ENCODE measurements around the gene ANKH. TPM values are rescaled to one million over a fixed set of nuclear protein-coding genes. Genes with fewer than 3 reads are reported as not detected.
"Not testable (repeated sequence)": the region's sequence is repeated elsewhere in the genome, so short reads cannot be mapped to it uniquely, and the experiment has no call there.

The ANKH gene
- polyA plus RNA-seq, 1 donor: 85.6 TPM

GRCh38 chr5:14801792-14802191 lies 69.8 kb downstream of the ANKH start:
- DNase-seq: no peak
- Histone ChIP-seq H3K4me3 (ENCODE audit: low read length) (no peak overlapping the region), H3K27ac (ENCODE audit: low read length) (no peak overlapping the region), H3K27me3 (ENCODE audit: control insufficient read depth, insufficient read depth, low read length) (no peaks in the 10 kb centered on the region), H3K36me3 (ENCODE audit: control insufficient read depth, insufficient read depth, low read length) (peaks cover 3% of the 10 kb centered on the region), H3K4me1 (ENCODE audit: control insufficient read depth, insufficient read depth, low read length) (no peaks in the 10 kb centered on the region), H3K9me3 (ENCODE audit: control insufficient read depth, low read depth, low read length) (no peaks in the 10 kb centered on the region)
- WGBS (ENCODE audit: insufficient coverage, low lambda C conversion rate): no CpG with 5 or more reads among the region's 3 CpGs

- not testable (repeated sequence) for H3K4me1 ChIP-seq (ENCODE audit: control insufficient read depth, insufficient read depth, low read length); H3K27me3 ChIP-seq (ENCODE audit: control insufficient read depth, insufficient read depth, low read length); H3K4me3 ChIP-seq (ENCODE audit: low read length); H3K27ac ChIP-seq (ENCODE audit: low read length); H3K9me3 ChIP-seq (ENCODE audit: control insufficient read depth, low read depth, low read length); DNase-seq; H3K36me3 ChIP-seq (ENCODE audit: control insufficient read depth, insufficient read depth, low read length)
- WGBS (ENCODE audit: insufficient coverage, low lambda C conversion rate): no CpG with 5 or more reads among the region's 4 CpGs
Observed at GRCh38 chr5:14797385-14797784, 74.2 kb downstream of the ANKH start.

GRCh38 chr5:14794583-14795230 lies 76.9 kb downstream of the ANKH start:
- no peaks in the 10 kb centered on the region for H3K9me3 ChIP-seq (ENCODE audit: control insufficient read depth, low read depth, low read length)
- no CpG with 5 or more reads among the region's 4 CpGs for WGBS (ENCODE audit: insufficient coverage, low lambda C conversion rate)
- no peak for DNase-seq

DNA sequence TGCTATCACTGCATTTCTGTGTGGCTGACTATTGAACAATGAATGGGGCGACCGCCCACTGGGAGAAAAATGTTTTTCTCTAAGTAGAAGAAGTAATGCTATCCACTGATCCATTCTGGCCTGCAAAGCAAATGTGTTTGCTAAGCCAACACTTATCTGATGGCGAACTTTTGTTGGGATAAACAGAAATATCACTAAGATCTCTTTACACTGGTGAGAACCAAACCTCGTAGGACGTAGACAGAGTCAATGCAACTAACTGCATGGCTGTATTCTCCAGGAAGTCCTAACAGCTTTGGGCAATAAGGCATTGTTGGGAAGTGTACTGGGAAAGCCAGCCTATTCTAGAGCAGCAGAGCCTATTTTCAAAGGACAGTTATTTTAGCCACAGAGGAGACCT lies 77.7 kb downstream of the ANKH start:
- WGBS (ENCODE audit: insufficient coverage, low lambda C conversion rate): no CpG with 5 or more reads among the region's 5 CpGs
- Histone ChIP-seq H3K27me3 (ENCODE audit: control insufficient read depth, insufficient read depth, low read length) (no peaks in the 10 kb centered on the region), H3K9me3 (ENCODE audit: control insufficient read depth, low read depth, low read length) (no peaks in the 10 kb centered on the region), H3K36me3 (ENCODE audit: control insufficient read depth, insufficient read depth, low read length) (peaks cover 7% of the 10 kb centered on the region), H3K4me3 (ENCODE audit: low read length) (no peak overlapping the region), H3K4me1 (ENCODE audit: control insufficient read depth, insufficient read depth, low read length) (peaks cover 13% of the 10 kb centered on the region), H3K27ac (ENCODE audit: low read length) (no peak overlapping the region)
- DNase-seq: no peak

More at GRCh38 chr5:14794583-14795230, 76.9 kb downstream of the ANKH start:
- Histone ChIP-seq H3K4me1 (ENCODE audit: control insufficient read depth, insufficient read depth, low read length) (peaks cover 13% of the 10 kb centered on the region), H3K27ac (ENCODE audit: low read length) (no peak overlapping the region), H3K36me3 (ENCODE audit: control insufficient read depth, insufficient read depth, low read length) (peaks cover 7% of the 10 kb centered on the region), H3K4me3 (ENCODE audit: low read length) (no peak overlapping the region), H3K27me3 (ENCODE audit: control insufficient read depth, insufficient read depth, low read length) (no peaks in the 10 kb centered on the region)

DNA sequence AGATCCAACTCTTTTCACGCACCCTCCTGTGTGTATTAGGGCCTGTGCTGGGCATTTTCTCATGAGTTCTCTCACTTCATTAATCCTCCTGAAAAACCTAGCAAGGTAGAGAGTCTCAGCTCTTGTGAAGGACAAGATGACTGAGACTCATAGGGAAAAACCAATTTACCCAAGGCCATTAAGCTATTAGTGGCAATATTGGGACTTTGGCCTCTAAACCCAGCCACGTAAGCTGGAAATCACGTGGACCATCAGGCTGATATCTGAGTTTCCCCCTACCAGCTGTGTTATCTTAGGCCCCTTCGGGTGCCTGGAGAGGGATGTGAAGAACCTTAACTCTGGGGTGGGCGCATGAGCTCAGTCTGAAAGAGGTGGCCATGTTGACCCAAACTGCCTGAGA lies 80.7 kb downstream of the ANKH start:
- Histone ChIP-seq H3K9me3 (ENCODE audit: control insufficient read depth, low read depth, low read length) (no peaks in the 10 kb centered on the region), H3K27ac (ENCODE audit: low read length) (peak overlapping the region; percentile 61), H3K4me1 (ENCODE audit: control insufficient read depth, insufficient read depth, low read length) (peaks cover 13% of the 10 kb centered on the region), H3K4me3 (ENCODE audit: low read length) (no peak overlapping the region), H3K27me3 (ENCODE audit: control insufficient read depth, insufficient read depth, low read length) (no peaks in the 10 kb centered on the region), H3K36me3 (ENCODE audit: control insufficient read depth, insufficient read depth, low read length) (peaks cover 10% of the 10 kb centered on the region)
- WGBS (ENCODE audit: insufficient coverage, low lambda C conversion rate): no CpG with 5 or more reads among the region's 5 CpGs
- peak; percentile 65 to 88 for DNase-seq

DNA sequence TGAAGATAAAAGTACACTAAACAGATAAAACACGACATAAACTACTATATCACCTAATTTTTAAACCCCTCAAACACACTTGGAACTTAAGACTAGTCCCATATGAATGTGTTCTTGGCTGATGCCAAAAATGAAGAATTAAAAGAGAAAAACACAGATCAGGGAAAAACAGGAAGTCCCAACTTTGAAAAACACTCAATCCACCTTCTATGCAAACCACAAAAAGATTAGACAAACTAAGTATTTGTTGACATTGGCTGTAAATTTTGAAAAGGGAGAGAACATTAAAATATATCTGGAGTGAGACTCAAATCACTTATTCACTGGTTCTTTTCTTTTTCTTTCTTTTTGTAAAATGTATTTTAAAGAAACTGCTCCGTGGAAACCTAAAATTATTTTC lies 81.4 kb downstream of the ANKH start:
- H3K27ac ChIP-seq (ENCODE audit: low read length): peak overlapping the region; percentile 61
- no peaks in the 10 kb centered on the region for H3K27me3 ChIP-seq (ENCODE audit: control insufficient read depth, insufficient read depth, low read length)
- no peaks in the 10 kb centered on the region for H3K9me3 ChIP-seq (ENCODE audit: control insufficient read depth, low read depth, low read length)
- DNase-seq: no peak
- peaks cover 13% of the 10 kb centered on the region for H3K4me1 ChIP-seq (ENCODE audit: control insufficient read depth, insufficient read depth, low read length)
- no peak overlapping the region for H3K4me3 ChIP-seq (ENCODE audit: low read length)
- peaks cover 10% of the 10 kb centered on the region for H3K36me3 ChIP-seq (ENCODE audit: control insufficient read depth, insufficient read depth, low read length)
- WGBS (ENCODE audit: insufficient coverage, low lambda C conversion rate): no CpG with 5 or more reads among the region's 2 CpGs

DNA sequence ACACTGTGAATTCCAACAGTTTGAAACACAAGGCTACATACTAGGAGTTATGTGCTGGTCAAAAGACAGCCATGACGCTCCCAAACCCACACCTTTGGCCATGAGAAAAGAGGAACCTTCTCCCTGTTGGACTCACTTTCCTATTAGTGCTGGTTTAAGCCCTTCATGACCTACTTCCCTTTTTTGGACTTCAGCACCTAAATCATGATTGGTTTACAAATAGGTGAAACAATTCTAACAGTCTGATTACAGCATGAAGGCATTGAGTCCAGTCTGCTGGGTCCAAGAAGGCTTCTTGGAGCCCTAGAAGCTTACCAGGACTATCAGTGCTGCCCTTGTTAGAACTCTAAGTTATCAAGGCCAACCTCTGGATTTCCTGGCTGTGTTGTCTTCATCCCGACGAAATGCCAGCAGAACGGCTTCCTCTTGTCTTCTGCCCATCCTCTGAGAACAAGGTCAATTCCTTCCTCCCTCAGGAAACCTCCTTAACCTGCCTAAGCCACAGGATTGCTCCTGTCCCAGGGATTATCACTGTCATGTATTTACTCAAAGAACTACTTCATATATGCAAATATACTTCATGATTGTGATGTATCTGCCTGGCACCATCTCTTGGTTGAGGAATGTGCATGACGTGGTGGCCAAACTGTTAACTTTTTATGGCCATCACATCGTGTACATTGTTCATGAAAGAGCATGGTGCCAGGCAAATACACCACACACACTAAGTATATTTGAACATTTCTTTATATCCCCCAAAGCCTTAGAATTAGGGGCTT lies 83.6 kb downstream of the ANKH start:
- no CpG with 5 or more reads among the region's 6 CpGs for WGBS (ENCODE audit: insufficient coverage, low lambda C conversion rate)
- peaks cover 4% of the 10 kb centered on the region for H3K36me3 ChIP-seq (ENCODE audit: control insufficient read depth, insufficient read depth, low read length)
- H3K27me3 ChIP-seq (ENCODE audit: control insufficient read depth, insufficient read depth, low read length): no peaks in the 10 kb centered on the region
- H3K9me3 ChIP-seq (ENCODE audit: control insufficient read depth, low read depth, low read length): no peaks in the 10 kb centered on the region
- DNase-seq: no peak
- H3K4me1 ChIP-seq (ENCODE audit: control insufficient read depth, insufficient read depth, low read length): peaks cover 13% of the 10 kb centered on the region
- no peak overlapping the region for H3K4me3 ChIP-seq (ENCODE audit: low read length)
- no peak overlapping the region for H3K27ac ChIP-seq (ENCODE audit: low read length)

DNA sequence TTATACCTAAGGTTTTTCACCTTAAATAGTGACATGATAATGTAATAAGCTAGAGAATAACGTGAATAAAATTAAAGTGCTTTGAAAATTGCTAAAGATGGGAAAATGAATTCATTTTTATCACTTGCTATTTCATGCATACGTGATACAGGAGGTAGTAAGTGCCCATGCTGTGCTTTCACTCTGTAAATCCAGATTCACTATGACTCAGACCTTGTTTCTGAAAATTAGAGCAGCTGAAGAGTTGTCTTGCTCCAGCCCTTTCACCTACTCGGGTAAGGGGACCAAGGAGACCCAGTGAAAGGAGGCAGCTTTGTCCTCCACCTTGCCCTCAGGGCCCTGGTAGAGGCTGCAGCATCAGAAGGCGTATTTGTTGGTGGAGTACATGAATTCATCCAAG lies 87.9 kb downstream of the ANKH start:
- H3K27me3 ChIP-seq (ENCODE audit: control insufficient read depth, insufficient read depth, low read length): no peaks in the 10 kb centered on the region
- 88% methylated on average over 1 of the region's 4 CpGs for WGBS (ENCODE audit: insufficient coverage, low lambda C conversion rate)
- no peaks in the 10 kb centered on the region for H3K4me1 ChIP-seq (ENCODE audit: control insufficient read depth, insufficient read depth, low read length)
- H3K4me3 ChIP-seq (ENCODE audit: low read length): no peak overlapping the region
- H3K36me3 ChIP-seq (ENCODE audit: control insufficient read depth, insufficient read depth, low read length): peaks cover 4% of the 10 kb centered on the region
- no peak for DNase-seq
- no peak overlapping the region for H3K27ac ChIP-seq (ENCODE audit: low read length)
- H3K9me3 ChIP-seq (ENCODE audit: control insufficient read depth, low read depth, low read length): no peaks in the 10 kb centered on the region

DNA sequence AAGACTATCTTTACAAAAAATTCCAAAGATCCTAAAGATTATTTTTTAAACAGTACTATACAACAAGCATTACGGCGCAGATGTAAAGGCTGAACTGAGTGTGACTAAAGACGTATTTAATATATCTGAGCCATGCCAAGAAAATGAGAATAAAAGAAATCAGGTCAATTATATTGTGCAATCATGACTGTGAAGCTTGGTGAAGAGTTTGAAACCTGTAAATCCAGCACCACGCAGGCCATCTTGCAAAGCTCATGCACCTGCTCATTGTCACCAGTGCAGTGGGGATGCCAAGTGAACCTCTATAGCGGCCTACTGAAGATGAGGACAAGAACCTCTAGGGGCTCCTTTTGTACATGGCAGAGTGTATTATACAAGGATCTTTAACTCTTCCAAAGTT lies 89.0 kb downstream of the ANKH start:
- Histone ChIP-seq H3K9me3 (ENCODE audit: control insufficient read depth, low read depth, low read length) (no peaks in the 10 kb centered on the region), H3K4me1 (ENCODE audit: control insufficient read depth, insufficient read depth, low read length) (no peaks in the 10 kb centered on the region), H3K4me3 (ENCODE audit: low read length) (no peak overlapping the region), H3K27me3 (ENCODE audit: control insufficient read depth, insufficient read depth, low read length) (no peaks in the 10 kb centered on the region), H3K36me3 (ENCODE audit: control insufficient read depth, insufficient read depth, low read length) (no peaks in the 10 kb centered on the region), H3K27ac (ENCODE audit: low read length) (no peak overlapping the region)
- DNase-seq: no peak
- 100% methylated on average over 3 of the region's 5 CpGs for WGBS (ENCODE audit: insufficient coverage, low lambda C conversion rate)

DNA sequence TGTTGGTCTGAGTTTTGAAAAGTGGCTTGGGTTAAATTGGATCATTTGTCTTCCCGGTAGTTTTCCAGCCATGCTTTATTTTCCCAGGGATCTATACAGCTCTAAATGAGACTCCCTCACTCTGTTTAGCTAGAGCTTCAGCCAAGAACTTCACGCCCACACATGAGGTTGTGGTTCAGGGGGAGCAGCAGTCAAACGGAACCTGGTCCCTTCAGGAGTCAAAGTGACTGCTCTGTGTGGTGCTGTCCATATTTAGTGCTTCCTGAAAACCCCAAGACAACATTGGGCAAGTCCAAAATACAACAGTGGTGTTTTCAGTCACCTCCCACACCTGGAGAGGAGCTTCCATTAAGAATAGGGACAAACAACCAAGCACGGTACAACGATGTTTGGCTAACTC lies 90.5 kb downstream of the ANKH start:
- Histone ChIP-seq H3K4me1 (ENCODE audit: control insufficient read depth, insufficient read depth, low read length) (no peaks in the 10 kb centered on the region), H3K27me3 (ENCODE audit: control insufficient read depth, insufficient read depth, low read length) (no peaks in the 10 kb centered on the region), H3K9me3 (ENCODE audit: control insufficient read depth, low read depth, low read length) (no peaks in the 10 kb centered on the region), H3K4me3 (ENCODE audit: low read length) (no peak overlapping the region), H3K27ac (ENCODE audit: low read length) (no peak overlapping the region), H3K36me3 (ENCODE audit: control insufficient read depth, insufficient read depth, low read length) (no peaks in the 10 kb centered on the region)
- no CpG with 5 or more reads among the region's 5 CpGs for WGBS (ENCODE audit: insufficient coverage, low lambda C conversion rate)
- DNase-seq: no peak

DNA sequence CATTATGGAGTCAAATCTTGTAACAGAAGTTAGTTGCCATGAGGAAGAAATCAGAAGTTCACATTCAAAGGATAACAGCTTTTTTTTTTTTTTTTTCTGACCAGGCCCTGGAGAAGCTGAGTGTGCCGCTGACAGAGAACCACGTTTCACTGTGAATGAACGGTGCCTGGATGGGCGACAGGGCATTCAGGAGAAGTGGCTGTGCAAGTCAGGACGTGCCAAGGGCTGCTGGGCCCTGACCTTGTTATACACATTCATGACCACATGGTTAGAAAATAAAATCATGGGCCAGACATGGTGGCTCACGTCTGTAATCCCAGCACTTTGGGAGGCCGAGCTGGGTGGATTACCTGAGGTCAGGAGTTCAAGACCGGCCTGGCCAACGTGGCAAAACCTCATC lies 91.6 kb downstream of the ANKH start:
- no peaks in the 10 kb centered on the region for H3K4me1 ChIP-seq (ENCODE audit: control insufficient read depth, insufficient read depth, low read length)
- WGBS (ENCODE audit: insufficient coverage, low lambda C conversion rate): no CpG with 5 or more reads among the region's 9 CpGs
- no peak for DNase-seq

More for the DNA sequence above, 91.6 kb downstream of the ANKH start:
- H3K27me3 ChIP-seq (ENCODE audit: control insufficient read depth, insufficient read depth, low read length): no peaks in the 10 kb centered on the region
- H3K9me3 ChIP-seq (ENCODE audit: control insufficient read depth, low read depth, low read length): no peaks in the 10 kb centered on the region
- H3K4me3 ChIP-seq (ENCODE audit: low read length): no peak overlapping the region
- H3K27ac ChIP-seq (ENCODE audit: low read length): no peak overlapping the region
- no peaks in the 10 kb centered on the region for H3K36me3 ChIP-seq (ENCODE audit: control insufficient read depth, insufficient read depth, low read length)
